GM12878 (cell line): ENCODE results near the gene INSIG1. TPM values are rescaled to one million over a fixed set of nuclear protein-coding genes. Genes with fewer than 3 reads are reported as not detected.
A peak's percentile ranks its signal among the peaks of the same experiment; 100 is the strongest.

Source experiments
- ATAC-seq: fragments of 200-7000 bp; cut with Tn5 transposase; 3 replicates; pipeline ENCODE4 v1.9.1; 2020; ENCODE audit warnings: mild to moderate bottlenecking, moderate library complexity
- Bru-seq: library from RNA; stranded (reverse); fragments of 400-500 nt; gene quantifications from one replicate; lab custom pipeline; 2021; lab: Mats Ljungman, UMichigan
- BruChase-seq, 2 experiments: library from RNA; stranded (reverse); fragments of 400-500 nt; gene quantifications; one replicate each; lab custom pipeline; 2021; lab: Mats Ljungman, UMichigan
- BruUV-seq: library from RNA; stranded (reverse); fragments of 400-500 nt; replicated peaks from 2 replicates; lab custom pipeline; 2021; lab: Mats Ljungman, UMichigan
- CTCF ChIA-PET: fragments of 300-600 bp; sonication (Branson Sonifier 250); formaldehyde crosslinking; extraction: SDS; loops from one replicate; lab custom pipeline; 2021; ENCODE audit warnings: inconsistent platforms; lab: Yijun Ruan, JAX
- POLR2A ChIA-PET: fragments of 350-600 bp; formaldehyde crosslinking; extraction: SDS; loops from one replicate; lab custom pipeline; 2021; ENCODE audit warnings: inconsistent platforms; lab: Charles Lee
- RAD21 ChIA-PET: fragments of 300-600 bp; sonication (Branson Sonifier 250); formaldehyde crosslinking; loops from one replicate; lab custom pipeline; 2023; ENCODE audit warnings: antibody characterized with exemption; ENCODE audit not compliant: unreplicated experiment; lab: Charles Lee
- SMC1A ChIA-PET: fragments of 300-600 bp; sonication (Branson Sonifier 250); formaldehyde crosslinking; loops from one replicate; lab custom pipeline; 2023; ENCODE audit not compliant: unreplicated experiment, uncharacterized antibody; lab: Charles Lee
- DNase-seq: peaks from one replicate; pipeline ENCODE4 v3.0.0-alpha.2; 2011; ENCODE audit warnings: low read depth, low spot score
- FAIRE-seq: peaks from 3 replicates; lab custom pipeline; 2011; peaks lifted over from hg19 to GRCh38; lab: Jason Lieb, UNC
- H2AFZ ChIP-seq: 2 replicates; pipeline ENCODE4 v1.6.0; 2011; ENCODE audit warnings: low read depth, low read length, control low read depth; ENCODE audit not compliant: control insufficient read depth
- H3K27ac ChIP-seq: 2 replicates; pipeline ENCODE4 v1.5.1; 2011; ENCODE audit warnings: control low read depth; ENCODE audit not compliant: control insufficient read depth, insufficient read depth
- H3K27me3 ChIP-seq, 2 experiments: replicated peaks in 1 of 2; 2 replicates each; pipeline versions ENCODE4 v1.6.0 to v1.6.1; 2011; ENCODE audit warnings: low read length in 1 of 2; ENCODE audit not compliant: control insufficient read depth in 2 of 2, insufficient read depth in 2 of 2
- H3K36me3 ChIP-seq, 2 experiments: 2 replicates each; pipeline ENCODE4 v1.5.1; 2011; ENCODE audit warnings: low read length in 1 of 2; ENCODE audit not compliant: control insufficient read depth in 2 of 2, insufficient read depth in 2 of 2
- H3K4me1 ChIP-seq: 2 replicates; pipeline ENCODE4 v1.6.1; 2011; ENCODE audit warnings: mild to moderate bottlenecking, low read length, moderate library complexity, mixed read lengths; ENCODE audit not compliant: control insufficient read depth, insufficient read depth
- H3K4me2 ChIP-seq: 2 replicates; pipeline ENCODE4 v1.6.0; 2011; ENCODE audit warnings: control low read depth; ENCODE audit not compliant: control insufficient read depth, insufficient read depth
- H3K4me3 ChIP-seq: fragments of 200-600 bp; sonication (generic); 2 replicates; pipeline ENCODE4 v1.5.1; 2016
- H3K79me2 ChIP-seq: 2 replicates; pipeline ENCODE4 v1.6.0; 2011; ENCODE audit warnings: low read length; ENCODE audit not compliant: control insufficient read depth, insufficient read depth
- H3K9ac ChIP-seq: 2 replicates; pipeline ENCODE4 v1.8.0; 2011; ENCODE audit warnings: low read length, control low read depth, mixed read lengths; ENCODE audit not compliant: control insufficient read depth, insufficient read depth
- H3K9me3 ChIP-seq: replicated peaks from 3 replicates; pipeline ENCODE4 v1.5.1; 2011; ENCODE audit warnings: mild to moderate bottlenecking, low read length; ENCODE audit not compliant: control insufficient read depth, insufficient read depth
- H4K20me1 ChIP-seq: 2 replicates; pipeline ENCODE4 v1.6.0; 2011; ENCODE audit not compliant: control insufficient read depth, insufficient read depth
- CBFB ChIP-seq: IDR thresholded peaks from 2 replicates; pipeline ENCODE4 v1.6.1; 2016; ENCODE audit warnings: antibody characterized with exemption, low read depth
- E2F8 ChIP-seq: fragments of 450-650 bp; IDR thresholded peaks from 2 replicates; pipeline ENCODE4 v1.6.1; 2018; ENCODE audit warnings: mild to moderate bottlenecking, low read depth, moderate library complexity; ENCODE audit not compliant: partially characterized antibody
- GATAD2B ChIP-seq: fragments of 450-650 bp; conservative IDR thresholded peaks from 2 replicates; pipeline ENCODE4 v1.6.1; 2017; ENCODE audit warnings: low read depth, mild to moderate bottlenecking, moderate library complexity
- IKZF2 ChIP-seq, 2 experiments: fragments of 450-650 bp; IDR thresholded peaks; 2 replicates each; pipeline ENCODE4 v1.6.1; 2017; ENCODE audit warnings: mild to moderate bottlenecking in 2 of 2, moderate library complexity in 2 of 2
- PBX3 ChIP-seq: IDR thresholded peaks from 2 replicates; pipeline ENCODE4 v1.6.1; 2011; ENCODE audit warnings: mild to moderate bottlenecking, low read depth, low read length, moderate library complexity; ENCODE audit not compliant: insufficient replicate concordance
- SP1 ChIP-seq: IDR thresholded peaks from one replicate; pipeline ENCODE4 v1.6.1; 2011; ENCODE audit warnings: low read depth, low read length
- SREBF2 ChIP-seq: IDR thresholded peaks from 2 replicates; pipeline ENCODE4 v1.6.1; 2012; ENCODE audit warnings: mild to moderate bottlenecking, low read length
- TBL1XR1 ChIP-seq: IDR thresholded peaks from 2 replicates; pipeline ENCODE4 v1.6.1; 2012; ENCODE audit warnings: low read depth, low read length, improper control_type of control experiment
- TCF3 ChIP-seq: IDR thresholded peaks from 2 replicates; pipeline ENCODE4 v1.6.1; 2012; ENCODE audit warnings: low read depth, mild to moderate bottlenecking, low read length, borderline replicate concordance; ENCODE audit not compliant: insufficient read depth
- ZBED1 ChIP-seq: IDR thresholded peaks from 2 replicates; pipeline ENCODE4 v1.6.1; 2016; ENCODE audit warnings: borderline replicate concordance
- ZNF24 ChIP-seq: fragments of 450-650 bp; IDR thresholded peaks from 2 replicates; pipeline ENCODE4 v1.6.1; 2017; ENCODE audit warnings: antibody characterized with exemption, mild to moderate bottlenecking
- WGBS: methylation state at CpG from one replicate; pipeline ENCODE4 v1.1.6; 2016; ENCODE audit warnings: low lambda C conversion rate; ENCODE audit not compliant: insufficient replicate concordance, insufficient coverage; ENCODE audit errors: missing lambda C conversion rate; 5-methylcytosine and 5-hydroxymethylcytosine counted together
- in situ Hi-C: fragments of 300-500 bp; cut with MboI; formaldehyde crosslinking; loops from 9 replicates; pipeline ENCODE4 v1.14.3; 2018; ENCODE audit warnings: mixed read lengths
- intact Hi-C: fragments of 100-400 bp; cut with micrococcal nuclease; formaldehyde crosslinking; loops from one replicate; pipeline ENCODE4 v1.14.2; 2022; ENCODE audit not compliant: unreplicated experiment
- long read RNA-seq, 2 experiments: library from polyadenylated mRNA; unstranded; transcript quantifications; one replicate each; pipeline ENCODE4 v2.0.0, GENCODE V29; 2019 to 2020
- polyA minus RNA-seq, 3 experiments: library from RNA; depleted of rRNA, polyadenylated mRNA; stranded (reverse); fragments of >200 nt; gene quantifications; 2 replicates each; pipeline ENCODE4 v1.2.3, GENCODE V29; 2011
- polyA plus RNA-seq, 11 experiments: library from polyadenylated mRNA; depleted of rRNA in 4 of 11; unstranded in 6 of 11; stranded (reverse) in 5 of 11; fragments of >200 nt; fragmentation: Nextera tagmentation in 4 of 11; fragmentation: Illumina TruSeq in 1 of 11; extraction: Ambion mirVana in 4 of 11; extraction: Trizol in 1 of 11; gene quantifications; 1 replicate in 1 of 11; 2 replicates in 10 of 11; pipeline versions ENCODE4 v1.2.1 to v1.2.3, GENCODE V29; 2011 to 2016; ENCODE audit warnings: inconsistent platforms in 2 of 11, missing spikeins in 2 of 11, low read depth in 1 of 11
- total RNA-seq, 4 experiments: library from RNA; depleted of rRNA in 3 of 4; stranded (reverse); fragments of >200 nt in 3 of 4; fragmentation: Illumina TruSeq in 1 of 4; extraction: Trizol in 1 of 4; gene quantifications; 2 replicates each; pipeline versions ENCODE4 v1.2.1 to v1.2.3, GENCODE V29; 2013 to 2021
- TF ChIP-seq, protein P1 (sequence below): IDR thresholded peaks from 2 replicates; pipeline ENCODE4 v1.6.1; 2012; ENCODE audit warnings: low read length, inconsistent platforms

INSIG1 gene
- total RNA-seq (2013; cell fraction: nucleolus; rRNA removed), result 159 and 167 TPM in 2 replicates
- total RNA-seq (2014; rRNA removed) (156 and 187 TPM in 2 replicates), total RNA-seq (2014; rRNA removed; fragmentation: Illumina TruSeq; extraction: Trizol) (97.0 and 103 TPM in 2 replicates), total RNA-seq (2021) (119 and 131 TPM in 2 replicates), polyA plus RNA-seq (2011; rRNA removed) (168 and 196 TPM in 2 replicates), polyA plus RNA-seq (2014; fragmentation: Illumina TruSeq; extraction: Trizol) (85.2 and 108 TPM in 2 replicates), polyA plus RNA-seq (2014; fragmentation: Nextera tagmentation; extraction: Ambion mirVana) (10 to 100 TPM; 29.6 to 43.4 TPM), polyA plus RNA-seq (2014; rRNA removed) (128 and 136 TPM in 2 replicates), polyA plus RNA-seq (2016; fragmentation: Nextera tagmentation; extraction: Ambion mirVana) (10 to 100 TPM; 65.6 to 66.1 TPM), polyA minus RNA-seq (2011; rRNA and poly(A)+ RNA removed) (146 and 169 TPM in 2 replicates), Bru-seq, nascent RNA (percentile 98 among the genes with signal in this experiment), BruChase-seq, experiment 1, labeled RNA remaining after a 6-hour chase (percentile 83 among the genes with signal in this experiment), BruChase-seq, experiment 2, labeled RNA remaining after a 2-hour chase (percentile 95 among the genes with signal in this experiment)
- 66.1 TPM for polyA plus RNA-seq (2011; ENCODE audit: low read depth)
- 155 and 156 TPM in 2 replicates for polyA plus RNA-seq (2011; cell fraction: cytosol; rRNA removed)
- 92.5 and 100 TPM in 2 replicates for polyA plus RNA-seq (2011; cell fraction: nucleus; rRNA removed)
- 82.7 and 115 TPM in 2 replicates for polyA plus RNA-seq (2012)
- polyA minus RNA-seq (2011; cell fraction: cytosol; rRNA and poly(A)+ RNA removed), result 78.2 and 84.5 TPM in 2 replicates
- polyA minus RNA-seq (2011; cell fraction: nucleus; rRNA and poly(A)+ RNA removed), result 115 and 158 TPM in 2 replicates
- long read RNA-seq, experiment 1, transcript INSIG1-201 (6 exons, 3,010 nt), result major isoform, 39 of 69 reads
- long read RNA-seq, experiment 1, partial matches to known transcripts, result 10 of 69 reads
- long read RNA-seq, experiment 1, other reads (novel, unspliced or antisense), result 17 of 69 reads
- long read RNA-seq, experiment 2, transcript INSIG1-201 (6 exons, 3,010 nt), result major isoform, 34 of 93 reads
- long read RNA-seq, experiment 2, partial matches to known transcripts, result 44 of 93 reads
- long read RNA-seq, experiment 2, other reads (novel, unspliced or antisense), result 12 of 93 reads

- Histone ChIP-seq H3K9ac (peak within 1 kb of the TSS; percentile 84), H3K36me3 (peaks cover 0 to 8% of the 10 kb centered on the region in 2 experiments; a peak in 1 of 4 replicates), H2AFZ (peak within 1 kb of the TSS; percentile 19), H3K4me1 (peaks cover 6% of the 10 kb centered on the region), H4K20me1 (no peaks in the 10 kb centered on the region), H3K9me3 (no peaks in the 10 kb centered on the region), H3K79me2 (peaks cover 51% of the 10 kb centered on the region), H3K27ac (peak within 1 kb of the TSS; percentile 88), H3K4me3 (peak within 1 kb of the TSS; percentile 94), H3K27me3 (no peaks in the 10 kb centered on the region), H3K4me2 (peak within 1 kb of the TSS; percentile 82)
- ChIA-PET POLR2A (interaction anchor here (0.6 to 4.4 kb wide), 10 partner anchors 15 to 1596 kb away, joined by 3 to 86 read pairs (median 4); partner anchors contain the start of gene PAXIP1), CTCF (interaction anchor here (0.8 to 3.7 kb wide), 4 partner anchors 14 to 370 kb away, joined by 3 to 17 read pairs (median 9); no protein-coding TSS in a partner anchor), RAD21 (interaction anchor here (1.0 to 3.5 kb wide), 4 partner anchors 13 to 296 kb away, joined by 3 to 25 read pairs (median 7); no protein-coding TSS in a partner anchor), SMC1A (interaction anchor here (1.0 to 2.4 kb wide), 6 partner anchors 9 to 291 kb away, joined by 3 to 16 read pairs (median 4); no protein-coding TSS in a partner anchor)
- peak; percentile 62 for DNase-seq
- in situ Hi-C loops (loop anchor here (5.0 to 10.0 kb wide), 2 partner anchors 93 to 295 kb away; partner anchors contain the start of gene PAXIP1), intact Hi-C loops (loop anchor here (1.0 to 10.0 kb wide), 7 partner anchors 92 to 1620 kb away; partner anchors contain the start of gene PAXIP1)
- ATAC-seq, result peak; percentile 67
- FAIRE-seq, result no peak
- BruUV-seq, result no TSS peak
- 2% methylated on average over 62 of the region's 111 CpGs for WGBS
- TF ChIP-seq PBX3 (no peak), IKZF2 (IDR thresholded peaks at IDR 0.05) (no peak), ZNF24 (peak; percentile 35; the same call in 1 of the 2 replicates), SP1 (peak; percentile 69), TBL1XR1 (no peak), SREBF2 (peak; percentile 68), E2F8 (no peak), GATAD2B (peak; percentile 86; the same call in 1 of the 2 replicates), TCF3 (peak; percentile 60; the same call in 1 of the 2 replicates), ZBED1 (no peak), CBFB (no peak)
- TF ChIP-seq, protein P1, sequence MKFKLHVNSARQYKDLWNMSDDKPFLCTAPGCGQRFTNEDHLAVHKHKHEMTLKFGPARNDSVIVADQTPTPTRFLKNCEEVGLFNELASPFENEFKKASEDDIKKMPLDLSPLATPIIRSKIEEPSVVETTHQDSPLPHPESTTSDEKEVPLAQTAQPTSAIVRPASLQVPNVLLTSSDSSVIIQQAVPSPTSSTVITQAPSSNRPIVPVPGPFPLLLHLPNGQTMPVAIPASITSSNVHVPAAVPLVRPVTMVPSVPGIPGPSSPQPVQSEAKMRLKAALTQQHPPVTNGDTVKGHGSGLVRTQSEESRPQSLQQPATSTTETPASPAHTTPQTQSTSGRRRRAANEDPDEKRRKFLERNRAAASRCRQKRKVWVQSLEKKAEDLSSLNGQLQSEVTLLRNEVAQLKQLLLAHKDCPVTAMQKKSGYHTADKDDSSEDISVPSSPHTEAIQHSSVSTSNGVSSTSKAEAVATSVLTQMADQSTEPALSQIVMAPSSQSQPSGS, result no peak
These were observed at the start of gene INSIG1 for GRCh38 chr7:155297517-155298287. TSS of gene INSIG1 (plus strand) at chr7:155297878. CDS start at chr7:155298286, 408 bp downstream.
